ENCODE data around the gene SH3BGR. TPM values are rescaled to one million over a fixed set of nuclear protein-coding genes. Genes with fewer than 3 reads are reported as not detected.

SH3BGR gene
- total and polyA plus RNA-seq, 10 of the 15 experiments (the other 5 are each of a cell fraction or from before 2014, with no cell fraction given): 0.45 to 3.5 (median 1.7) TPM

- TF ChIP-seq SKIL (IDR thresholded peaks at IDR 0.05; ENCODE audit: low read depth, poor library complexity, severe bottlenecking) (no peak), ESRRA (IDR thresholded peaks at IDR 0.05; ENCODE audit: low read length) (no peak), GABPA (IDR thresholded peaks at IDR 0.05; ENCODE audit: low read depth) (no peak), ZSCAN29 (IDR thresholded peaks at IDR 0.05) (peak; percentile 97), BCLAF1 (IDR thresholded peaks at IDR 0.05) (no peak), ZBTB11 (CRISPR knock-in tag; IDR thresholded peaks at IDR 0.05) (no peak), TARDBP (IDR thresholded peaks at IDR 0.05; ENCODE audit: borderline replicate concordance) (no peak), ZBTB40 (IDR thresholded peaks at IDR 0.05; ENCODE audit: borderline replicate concordance) (no peak), HDAC2 (IDR thresholded peaks at IDR 0.05) (no peak), CHD1 (IDR thresholded peaks at IDR 0.05; ENCODE audit: low read depth, low read length) (no peak), RBBP5 (conservative IDR thresholded peaks at IDR 0.05) (no peak), RCOR1 (conservative IDR thresholded peaks at IDR 0.05; ENCODE audit: low read depth, low read length) (no peak), PAX8 (IDR thresholded peaks at IDR 0.05) (no peak), ZNF384 (IDR thresholded peaks at IDR 0.05; ENCODE audit: borderline replicate concordance, low read depth, low read length) (no peak), HSF1 (IDR thresholded peaks at IDR 0.05; ENCODE audit: low read depth, low read length) (no peak)
Measured at GRCh38 chr21:39445321-39446269, 6.2 kb upstream of the SH3BGR start, which contains the start of gene LCA5L (continued).
